Measurements from ENCODE around the gene NUP214.

The NUP214 gene

DNA sequence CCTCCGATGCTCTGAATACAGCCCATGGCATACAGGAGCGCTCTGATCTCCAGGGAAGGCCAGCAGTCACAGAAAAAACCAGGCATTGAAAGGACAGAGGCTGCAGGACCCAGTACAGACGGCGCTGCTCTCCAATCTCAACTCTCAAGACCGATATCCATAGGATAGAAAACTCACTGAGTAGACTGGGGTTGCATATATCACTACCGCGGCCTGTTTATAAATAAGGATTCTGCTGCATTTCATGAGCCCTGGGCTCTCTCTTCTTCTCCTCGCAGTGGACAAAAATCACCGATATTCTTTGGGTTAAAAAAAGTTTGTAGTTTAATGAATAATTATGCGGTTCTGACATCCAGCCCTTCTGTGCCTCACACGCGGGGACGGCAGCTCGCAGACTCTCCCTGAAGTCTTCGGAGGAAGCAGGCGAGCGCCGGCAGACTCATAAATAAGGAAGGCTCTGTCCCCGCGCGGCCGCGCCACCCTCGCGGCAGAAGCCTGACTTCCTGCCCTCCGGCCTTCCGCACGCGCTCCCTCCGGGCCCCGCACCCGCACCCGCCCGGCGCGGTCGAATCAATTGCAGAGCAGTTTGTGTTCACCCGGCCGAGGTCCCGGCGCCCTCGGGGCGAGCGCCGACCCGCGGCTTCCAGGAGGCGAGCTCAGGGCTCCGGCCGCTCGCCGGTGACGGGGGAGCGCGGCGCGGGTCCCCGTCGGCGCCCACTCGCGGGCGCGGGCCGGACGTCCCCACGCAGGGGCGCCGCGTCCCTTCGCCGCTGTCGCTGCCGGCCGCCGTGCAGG, 150.9 kb downstream of the NUP214 start, which contains the start of gene FAM78A:
TSS of gene FAM78A (minus strand) at position 417 of the 795 bp plus-strand sequence. CDS start at position 86, 331 bp downstream.
- peaks cover 0 to 20% (median under 1%) of the 10 kb centered on the region in 4 experiments for H3K36me3 ChIP-seq (ENCODE audit: control insufficient read depth in 4 of 4, insufficient read depth in 4 of 4, low read length in 3 of 4)
- CTCF ChIA-PET = interaction anchor here (1.0 to 12.1 kb wide), 9 partner anchors 9 to 100 kb away, joined by 3 to 155 read pairs (median 5); no protein-coding TSS in a partner anchor
- H3K4me3 ChIP-seq (ENCODE audit: control insufficient read depth in 1 of 7, extremely low read depth in 1 of 7, insufficient read depth in 4 of 7, low read depth in 2 of 7, low read length in 6 of 7) = peak within 1 kb of the TSS; percentile 66 to 97 (median 92)
- H3K9me3 ChIP-seq (ENCODE audit: control extremely low read depth in 1 of 5, control insufficient read depth in 4 of 5, insufficient read depth in 2 of 5, low read depth in 1 of 5, low read length in 4 of 5) = no peaks in the 10 kb centered on the region
- under 1% methylated on average over 57 of the region's 76 CpGs for WGBS (ENCODE audit: insufficient coverage)
- peak within 1 kb of the TSS; percentile 84 to 96 for H3K27ac ChIP-seq (ENCODE audit: insufficient read depth in 1 of 2, low read depth in 1 of 2, low read length in 2 of 2, poor library complexity in 1 of 2, severe bottlenecking in 2 of 2)
- POLR2A ChIA-PET = interaction anchor here (3.9 kb wide), 1 partner anchor 21 kb away, joined by 33 read pairs; no protein-coding TSS in a partner anchor
- peaks cover 11 to 58% (median 53%) of the 10 kb centered on the region in 4 experiments for H3K4me1 ChIP-seq (ENCODE audit: control extremely low read depth in 1 of 4, control insufficient read depth in 4 of 4, insufficient read depth in 4 of 4, low read length in 3 of 4)
- H3K27me3 ChIP-seq (replicated peaks in 2 of 5; ENCODE audit: control insufficient read depth in 4 of 5, insufficient read depth in 5 of 5, low read length in 4 of 5) = peaks cover 0 to 5% (median under 1%) of the 10 kb centered on the region in 5 experiments
- DNase-seq = peak; percentile 61 to 78 (median 70)

DNA sequence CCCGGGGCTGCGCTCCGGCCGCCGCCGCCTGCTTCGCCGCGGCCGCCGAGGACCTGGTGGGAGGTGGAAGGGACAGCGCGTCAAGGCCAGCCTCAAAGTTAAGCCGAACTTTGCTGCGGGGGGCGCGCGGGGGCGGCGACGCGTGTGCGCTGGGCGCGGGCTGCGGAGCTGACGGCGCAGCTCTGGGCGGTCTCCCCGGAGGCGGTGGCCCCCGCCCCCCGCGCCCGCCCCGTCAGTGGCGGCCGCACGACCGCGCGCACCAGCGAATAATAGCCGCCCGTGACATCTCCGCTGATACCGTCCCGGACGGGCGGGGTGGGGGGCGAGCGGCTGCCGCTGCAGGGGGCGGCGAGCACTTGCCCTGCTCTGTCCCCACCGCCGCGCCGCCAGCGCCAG, 151.5 kb downstream of the NUP214 start:
- peak in 1 of 3 donors; percentile 56 for DNase-seq
- CTCF ChIA-PET = interaction anchor here (1.0 to 12.1 kb wide), 2 partner anchors 21 to 101 kb away, joined by 3 to 155 read pairs; no protein-coding TSS in a partner anchor
- Histone ChIP-seq H3K27ac (ENCODE audit: insufficient read depth in 1 of 2, low read depth in 1 of 2, low read length in 2 of 2, poor library complexity in 1 of 2, severe bottlenecking in 2 of 2) (peak overlapping the region in 1 of 2 experiments; percentile 96), H3K4me3 (ENCODE audit: control insufficient read depth in 1 of 7, extremely low read depth in 1 of 7, insufficient read depth in 4 of 7, low read depth in 2 of 7, low read length in 6 of 7) (peak overlapping the region; percentile 66 to 97 (median 92)), H3K36me3 (ENCODE audit: control insufficient read depth in 4 of 4, insufficient read depth in 4 of 4, low read length in 3 of 4) (peaks cover 0 to 14% (median under 1%) of the 10 kb centered on the region in 4 experiments), H3K9me3 (ENCODE audit: control extremely low read depth in 1 of 5, control insufficient read depth in 4 of 5, insufficient read depth in 2 of 5, low read depth in 1 of 5, low read length in 4 of 5) (no peaks in the 10 kb centered on the region), H3K27me3 (replicated peaks in 2 of 5; ENCODE audit: control insufficient read depth in 4 of 5, insufficient read depth in 5 of 5, low read length in 4 of 5) (peaks cover 0 to 11% (median 6%) of the 10 kb centered on the region in 5 experiments), H3K4me1 (ENCODE audit: control extremely low read depth in 1 of 4, control insufficient read depth in 4 of 4, insufficient read depth in 4 of 4, low read length in 3 of 4) (peaks cover 9 to 52% (median 47%) of the 10 kb centered on the region in 4 experiments)
- POLR2A ChIA-PET = interaction anchor here (3.9 kb wide), 1 partner anchor 21 kb away, joined by 33 read pairs; no protein-coding TSS in a partner anchor
- WGBS (ENCODE audit: insufficient coverage) = 0% methylated on average over 37 of the region's 60 CpGs

DNA sequence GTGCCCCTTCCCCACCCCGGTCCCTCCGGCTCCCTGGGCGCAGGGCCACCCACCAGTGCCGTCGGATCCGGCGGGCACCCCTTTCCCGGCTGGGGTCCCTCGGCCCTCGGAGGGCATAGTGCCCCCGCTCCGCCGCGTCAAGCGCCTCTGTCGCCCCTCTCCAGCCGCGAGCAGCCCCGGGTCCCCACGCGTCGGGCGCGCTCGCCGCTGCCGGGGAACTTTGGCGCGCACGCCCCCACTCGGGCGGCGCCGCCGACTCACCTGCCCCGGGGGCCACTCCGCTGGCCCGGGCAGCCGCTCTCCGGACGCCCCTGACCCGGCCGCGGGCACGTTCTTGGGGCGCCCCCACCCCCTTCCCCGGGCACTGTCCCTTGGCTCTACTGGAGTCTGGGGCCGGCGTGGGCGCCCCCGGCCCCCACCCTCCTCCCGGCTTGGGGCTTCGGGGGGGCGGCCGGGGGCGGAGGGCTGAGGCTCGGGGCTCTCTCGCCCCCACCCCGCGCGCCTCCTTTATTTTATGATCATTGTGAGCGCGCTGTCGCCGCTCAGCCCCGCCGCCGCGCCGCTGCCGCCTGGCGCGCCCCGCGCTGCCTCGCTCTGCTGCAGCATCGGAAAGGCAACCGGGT, 152.0 kb downstream of the NUP214 start:
- WGBS (ENCODE audit: insufficient coverage) = 0% methylated on average over 63 of the region's 78 CpGs
- CTCF ChIA-PET = interaction anchor here (1.5 kb wide), 1 partner anchor 13 kb away, joined by 3 read pairs; no protein-coding TSS in a partner anchor
- peak in 1 of 3 donors; percentile 51 for DNase-seq
- Histone ChIP-seq H3K36me3 (ENCODE audit: control insufficient read depth in 4 of 4, insufficient read depth in 4 of 4, low read length in 3 of 4) (peaks cover 0 to 12% (median under 1%) of the 10 kb centered on the region in 4 experiments), H3K4me1 (ENCODE audit: control extremely low read depth in 1 of 4, control insufficient read depth in 4 of 4, insufficient read depth in 4 of 4, low read length in 3 of 4) (peaks cover 7 to 50% (median 45%) of the 10 kb centered on the region in 4 experiments), H3K27me3 (replicated peaks in 2 of 5; ENCODE audit: control insufficient read depth in 4 of 5, insufficient read depth in 5 of 5, low read length in 4 of 5) (peaks cover 0 to 16% (median 11%) of the 10 kb centered on the region in 5 experiments), H3K4me3 (ENCODE audit: control insufficient read depth in 1 of 7, extremely low read depth in 1 of 7, insufficient read depth in 4 of 7, low read depth in 2 of 7, low read length in 6 of 7) (peak overlapping the region; percentile 66 to 97 (median 92)), H3K9me3 (ENCODE audit: control extremely low read depth in 1 of 5, control insufficient read depth in 4 of 5, insufficient read depth in 2 of 5, low read depth in 1 of 5, low read length in 4 of 5) (no peaks in the 10 kb centered on the region), H3K27ac (ENCODE audit: insufficient read depth in 1 of 2, low read depth in 1 of 2, low read length in 2 of 2, poor library complexity in 1 of 2, severe bottlenecking in 2 of 2) (peak overlapping the region in 1 of 2 experiments; percentile 68)
- POLR2A ChIA-PET = interaction anchor here (0.7 to 1.1 kb wide), 2 partner anchors 25 to 70 kb away, joined by 3 read pairs; no protein-coding TSS in a partner anchor

- peak overlapping the region; percentile 15 to 97 (median 92) for H3K4me3 ChIP-seq (ENCODE audit: control insufficient read depth in 1 of 7, extremely low read depth in 1 of 7, insufficient read depth in 4 of 7, low read depth in 2 of 7, low read length in 6 of 7)
- DNase-seq = peak; percentile 80 to 88 (median 84)
- 9% methylated on average over 56 of the region's 59 CpGs for WGBS (ENCODE audit: insufficient coverage)
- peaks cover 0 to 9% (median 0%) of the 10 kb centered on the region in 4 experiments for H3K36me3 ChIP-seq (ENCODE audit: control insufficient read depth in 4 of 4, insufficient read depth in 4 of 4, low read length in 3 of 4)
- H3K27me3 ChIP-seq (replicated peaks in 2 of 5; ENCODE audit: control insufficient read depth in 4 of 5, insufficient read depth in 5 of 5, low read length in 4 of 5) = peaks cover 0 to 17% (median 11%) of the 10 kb centered on the region in 5 experiments
- CTCF ChIA-PET = interaction anchor here (1.1 to 1.5 kb wide), 3 partner anchors 9 to 25 kb away, joined by 3 to 4 read pairs (median 3); no protein-coding TSS in a partner anchor
- POLR2A ChIA-PET = interaction anchor here (0.7 to 1.1 kb wide), 2 partner anchors 26 to 71 kb away, joined by 3 read pairs; no protein-coding TSS in a partner anchor
- H3K9me3 ChIP-seq (ENCODE audit: control extremely low read depth in 1 of 5, control insufficient read depth in 4 of 5, insufficient read depth in 2 of 5, low read depth in 1 of 5, low read length in 4 of 5) = no peaks in the 10 kb centered on the region
- peaks cover 4 to 49% (median 44%) of the 10 kb centered on the region in 4 experiments for H3K4me1 ChIP-seq (ENCODE audit: control extremely low read depth in 1 of 4, control insufficient read depth in 4 of 4, insufficient read depth in 4 of 4, low read length in 3 of 4)
- no peak overlapping the region for H3K27ac ChIP-seq (ENCODE audit: insufficient read depth in 1 of 2, low read depth in 1 of 2, low read length in 2 of 2, poor library complexity in 1 of 2, severe bottlenecking in 2 of 2)
Observed at GRCh38 chr9:131277910-131278701, 152.7 kb downstream of the NUP214 start.

DNA sequence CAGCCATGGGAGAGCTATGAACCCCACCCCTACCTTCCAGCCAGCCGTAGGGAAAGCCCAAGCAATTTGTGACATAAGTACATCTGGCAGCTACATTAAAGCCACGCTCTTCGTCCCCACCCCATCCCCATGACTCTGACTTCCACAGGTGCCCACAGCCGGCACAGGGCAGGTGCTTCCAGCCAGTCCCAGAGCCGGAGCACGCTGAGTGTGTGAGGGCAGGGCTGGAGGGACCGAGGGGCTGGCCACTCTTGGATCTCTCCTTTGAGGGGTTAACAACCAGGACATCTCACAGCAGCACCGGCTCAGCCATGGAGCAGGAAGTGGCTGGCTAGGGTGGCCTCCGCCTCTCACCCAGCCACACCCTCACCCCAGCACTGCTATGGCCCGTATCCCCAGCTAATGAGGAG, 153.3 kb downstream of the NUP214 start:
- Histone ChIP-seq H3K27ac (ENCODE audit: insufficient read depth in 1 of 2, low read depth in 1 of 2, low read length in 2 of 2, poor library complexity in 1 of 2, severe bottlenecking in 2 of 2) (no peak overlapping the region), H3K36me3 (ENCODE audit: control insufficient read depth in 4 of 4, insufficient read depth in 4 of 4, low read length in 3 of 4) (peaks cover 0 to 3% (median 0%) of the 10 kb centered on the region in 4 experiments), H3K9me3 (ENCODE audit: control extremely low read depth in 1 of 5, control insufficient read depth in 4 of 5, insufficient read depth in 2 of 5, low read depth in 1 of 5, low read length in 4 of 5) (no peaks in the 10 kb centered on the region), H3K4me1 (ENCODE audit: control extremely low read depth in 1 of 4, control insufficient read depth in 4 of 4, insufficient read depth in 4 of 4, low read length in 3 of 4) (peaks cover 0 to 44% (median 38%) of the 10 kb centered on the region in 4 experiments), H3K4me3 (ENCODE audit: control insufficient read depth in 1 of 7, extremely low read depth in 1 of 7, insufficient read depth in 4 of 7, low read depth in 2 of 7, low read length in 6 of 7) (peak overlapping the region in 3 of 7 experiments; percentile 26 to 97 (median 92)), H3K27me3 (replicated peaks in 2 of 5; ENCODE audit: control insufficient read depth in 4 of 5, insufficient read depth in 5 of 5, low read length in 4 of 5) (peaks cover 0 to 19% (median 11%) of the 10 kb centered on the region in 5 experiments)
- ChIA-PET CTCF (interaction anchor here (0.9 to 1.5 kb wide), 4 partner anchors 9 to 26 kb away, joined by 3 to 4 read pairs (median 3); no protein-coding TSS in a partner anchor), POLR2A (interaction anchor here (0.5 to 1.1 kb wide), 2 partner anchors 27 to 59 kb away, joined by 3 read pairs; no protein-coding TSS in a partner anchor)
- peak in 1 of 3 donors; percentile 51 for DNase-seq
- WGBS (ENCODE audit: insufficient coverage) = 37% methylated on average over 6 of the region's 10 CpGs
